HG03520 (cell line): ENCODE data around the gene GON4L.
"Not testable (repeated sequence)": the region's sequence is repeated elsewhere in the genome, so short reads cannot be mapped to it uniquely, and the experiment has no call there.

Source experiments
- ATAC-seq: cut with Tn5 transposase; IDR thresholded peaks from one replicate; pipeline ENCODE4 v1.9.1; 2021; ENCODE audit warnings: mild to moderate bottlenecking, moderate library complexity; ENCODE audit not compliant: unreplicated experiment

GON4L gene, protein sequence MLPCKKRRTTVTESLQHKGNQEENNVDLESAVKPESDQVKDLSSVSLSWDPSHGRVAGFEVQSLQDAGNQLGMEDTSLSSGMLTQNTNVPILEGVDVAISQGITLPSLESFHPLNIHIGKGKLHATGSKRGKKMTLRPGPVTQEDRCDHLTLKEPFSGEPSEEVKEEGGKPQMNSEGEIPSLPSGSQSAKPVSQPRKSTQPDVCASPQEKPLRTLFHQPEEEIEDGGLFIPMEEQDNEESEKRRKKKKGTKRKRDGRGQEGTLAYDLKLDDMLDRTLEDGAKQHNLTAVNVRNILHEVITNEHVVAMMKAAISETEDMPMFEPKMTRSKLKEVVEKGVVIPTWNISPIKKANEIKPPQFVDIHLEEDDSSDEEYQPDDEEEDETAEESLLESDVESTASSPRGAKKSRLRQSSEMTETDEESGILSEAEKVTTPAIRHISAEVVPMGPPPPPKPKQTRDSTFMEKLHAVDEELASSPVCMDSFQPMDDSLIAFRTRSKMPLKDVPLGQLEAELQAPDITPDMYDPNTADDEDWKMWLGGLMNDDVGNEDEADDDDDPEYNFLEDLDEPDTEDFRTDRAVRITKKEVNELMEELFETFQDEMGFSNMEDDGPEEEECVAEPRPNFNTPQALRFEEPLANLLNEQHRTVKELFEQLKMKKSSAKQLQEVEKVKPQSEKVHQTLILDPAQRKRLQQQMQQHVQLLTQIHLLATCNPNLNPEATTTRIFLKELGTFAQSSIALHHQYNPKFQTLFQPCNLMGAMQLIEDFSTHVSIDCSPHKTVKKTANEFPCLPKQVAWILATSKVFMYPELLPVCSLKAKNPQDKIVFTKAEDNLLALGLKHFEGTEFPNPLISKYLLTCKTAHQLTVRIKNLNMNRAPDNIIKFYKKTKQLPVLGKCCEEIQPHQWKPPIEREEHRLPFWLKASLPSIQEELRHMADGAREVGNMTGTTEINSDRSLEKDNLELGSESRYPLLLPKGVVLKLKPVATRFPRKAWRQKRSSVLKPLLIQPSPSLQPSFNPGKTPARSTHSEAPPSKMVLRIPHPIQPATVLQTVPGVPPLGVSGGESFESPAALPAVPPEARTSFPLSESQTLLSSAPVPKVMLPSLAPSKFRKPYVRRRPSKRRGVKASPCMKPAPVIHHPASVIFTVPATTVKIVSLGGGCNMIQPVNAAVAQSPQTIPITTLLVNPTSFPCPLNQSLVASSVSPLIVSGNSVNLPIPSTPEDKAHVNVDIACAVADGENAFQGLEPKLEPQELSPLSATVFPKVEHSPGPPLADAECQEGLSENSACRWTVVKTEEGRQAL (N-terminal part only)

DNA sequence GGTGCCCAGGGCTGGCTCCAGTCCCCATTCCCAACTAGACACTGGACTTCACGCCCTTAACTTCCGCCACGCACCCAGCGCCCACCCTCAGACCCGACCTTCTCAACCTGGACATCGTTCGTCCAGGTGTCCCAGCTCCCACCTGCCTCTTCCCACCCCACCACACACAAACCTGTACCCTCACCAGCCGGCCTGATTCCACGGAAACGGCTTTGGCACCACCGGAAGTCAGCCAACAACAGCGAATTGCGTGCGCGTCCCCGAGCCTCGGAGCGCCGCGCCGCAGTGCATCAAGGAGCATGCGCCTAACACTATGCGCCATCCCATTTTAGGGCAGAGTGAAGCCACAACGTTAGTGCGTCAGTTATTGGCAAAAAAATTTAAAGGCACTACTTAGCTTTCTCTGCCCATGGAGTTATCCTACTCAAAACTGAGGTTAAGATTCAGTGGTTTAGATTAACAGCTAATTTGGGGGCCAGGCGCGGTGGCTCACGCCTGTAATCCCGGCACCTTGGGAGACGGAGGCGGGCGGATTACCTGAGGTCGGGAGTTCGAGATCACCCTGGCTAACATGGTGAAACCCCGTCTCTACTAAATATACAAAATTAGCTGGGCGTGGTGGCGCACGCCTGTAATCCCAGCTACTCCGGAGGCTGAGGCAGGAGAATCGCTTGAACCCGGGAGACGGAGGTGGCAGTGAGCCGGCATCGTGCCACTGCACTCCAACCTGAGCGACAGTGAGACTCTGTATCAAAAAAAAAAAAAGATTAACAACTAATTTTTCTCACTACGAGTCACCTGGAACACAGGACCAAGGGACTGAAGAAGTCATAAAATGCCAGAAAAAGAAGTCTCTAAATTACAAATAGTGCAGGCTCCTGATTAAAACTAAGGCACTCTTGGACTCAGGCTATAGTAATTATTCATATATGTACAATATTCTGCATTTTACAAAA lies at the start of gene GON4L:
Gene GON4L, minus strand, starts transcription at position 240 of the 956 bp plus-strand sequence. CDS start 3,434 bp downstream, outside the sequence.
- ATAC-seq, result peak; percentile 38

DNA sequence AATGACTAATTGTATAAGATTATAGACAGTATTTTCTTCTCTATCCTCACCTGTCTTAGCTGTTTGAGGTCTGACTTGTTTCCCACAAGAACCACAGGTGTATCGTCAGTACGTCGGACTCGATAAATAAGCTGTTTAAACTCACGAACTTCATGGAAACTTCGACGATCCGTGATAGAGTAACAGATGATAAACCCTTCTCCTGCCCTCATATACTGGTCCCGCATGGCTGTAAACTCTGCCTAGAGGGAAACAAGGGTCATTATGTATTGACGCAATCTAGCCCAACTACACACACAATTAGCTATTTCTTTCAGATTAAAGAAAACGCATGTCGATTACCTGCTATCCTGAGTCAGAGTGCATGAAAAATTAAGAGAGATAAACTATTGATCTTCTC lies 47.2 kb upstream of the GON4L start:
- no peak for ATAC-seq

DNA sequence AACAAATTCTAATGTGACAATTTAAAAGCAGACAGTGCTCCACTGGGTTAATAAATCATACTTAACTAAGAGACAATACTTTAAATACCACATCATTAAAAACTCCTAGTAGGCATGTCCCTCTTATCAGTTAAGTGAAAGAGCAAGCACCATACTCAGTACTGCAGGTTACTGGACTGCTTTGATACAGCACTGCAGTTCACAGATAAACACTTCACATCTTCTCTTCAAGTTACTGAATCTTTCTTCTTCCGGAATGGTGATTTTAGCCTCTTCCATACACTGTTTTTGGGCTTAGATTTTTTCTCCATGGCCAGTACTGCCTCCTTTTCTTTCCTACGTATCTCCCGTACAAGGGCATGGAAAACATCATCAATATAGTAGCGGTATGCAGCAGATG lies 43.1 kb upstream of the GON4L start:
- no peak for ATAC-seq

DNA sequence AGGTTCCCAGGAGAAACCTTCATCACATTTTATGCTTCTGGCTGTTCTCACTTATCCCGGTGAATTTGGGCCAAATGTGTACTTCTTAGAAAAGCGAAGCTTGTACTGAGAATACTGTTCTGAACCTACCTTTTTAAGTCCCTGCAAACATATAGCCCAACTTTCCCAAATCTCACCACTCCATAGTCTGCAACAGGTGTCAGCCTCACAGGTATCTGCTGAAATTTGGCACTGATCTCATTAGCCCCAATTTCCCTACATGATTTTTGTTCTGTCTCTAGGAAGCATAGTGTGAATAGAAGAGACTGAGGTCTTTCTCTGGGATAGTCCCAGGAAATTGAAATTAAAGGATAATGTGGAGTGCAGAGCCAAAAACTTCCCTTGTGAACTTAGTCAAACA lies 42.7 kb upstream of the GON4L start:
- no peak for ATAC-seq

DNA sequence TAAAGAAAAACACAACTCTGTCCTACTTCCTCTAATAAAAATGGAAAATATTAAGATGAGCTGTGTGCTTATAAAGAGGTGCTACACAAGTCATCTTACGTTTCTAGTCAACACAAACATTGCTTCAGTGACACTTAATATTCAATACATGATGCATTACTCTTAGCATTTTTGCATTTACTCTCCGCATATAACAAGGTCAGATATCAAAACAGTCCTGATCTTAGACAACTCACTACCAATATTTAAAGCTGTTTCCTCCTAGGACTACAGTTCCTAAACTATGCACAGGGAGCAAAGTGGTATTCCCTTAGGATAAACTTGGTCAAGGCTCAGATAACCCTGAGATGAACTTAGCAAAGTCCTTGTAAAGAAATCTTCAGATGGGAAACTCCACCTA lies 41.9 kb upstream of the GON4L start:
- no peak for ATAC-seq

DNA sequence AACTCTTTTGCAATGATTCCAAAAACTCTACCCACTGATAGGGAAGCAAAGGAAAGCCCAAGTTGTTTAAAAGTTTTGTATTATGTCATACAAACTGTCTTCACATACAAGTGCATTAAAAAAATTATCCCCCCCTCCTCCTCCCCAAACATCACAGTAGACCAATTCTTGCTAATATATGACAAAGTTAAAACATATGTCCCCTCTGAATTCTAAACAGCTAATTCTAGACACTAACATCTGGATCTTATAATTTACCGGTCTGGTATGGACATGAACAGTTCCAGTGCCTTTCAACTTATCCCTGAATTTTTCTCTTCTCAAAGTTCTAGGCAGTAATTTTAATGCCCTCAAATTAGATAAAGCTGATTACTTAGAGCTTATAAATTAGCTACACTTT lies 40.7 kb upstream of the GON4L start:
- ATAC-seq, result no peak

DNA sequence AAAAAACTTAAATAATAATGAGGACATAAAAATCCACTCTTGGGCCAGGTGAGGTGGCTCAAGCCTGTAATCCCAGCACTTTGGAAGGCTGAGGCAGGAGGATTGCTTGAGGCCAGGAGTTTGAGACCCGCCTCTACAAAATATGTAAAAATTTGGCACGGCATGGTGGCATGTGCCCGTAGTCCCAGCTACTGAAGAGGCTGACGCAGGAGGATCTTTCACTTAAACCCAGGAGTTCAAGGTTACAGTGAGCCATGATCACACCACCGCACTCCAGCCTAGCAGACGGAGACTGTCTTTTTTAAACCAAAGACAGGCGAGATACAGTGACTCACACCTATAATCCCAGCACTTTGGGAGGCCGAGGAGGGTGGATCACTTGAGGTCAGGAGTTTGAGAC lies 39.5 kb upstream of the GON4L start:
- not testable (repeated sequence) for ATAC-seq

DNA sequence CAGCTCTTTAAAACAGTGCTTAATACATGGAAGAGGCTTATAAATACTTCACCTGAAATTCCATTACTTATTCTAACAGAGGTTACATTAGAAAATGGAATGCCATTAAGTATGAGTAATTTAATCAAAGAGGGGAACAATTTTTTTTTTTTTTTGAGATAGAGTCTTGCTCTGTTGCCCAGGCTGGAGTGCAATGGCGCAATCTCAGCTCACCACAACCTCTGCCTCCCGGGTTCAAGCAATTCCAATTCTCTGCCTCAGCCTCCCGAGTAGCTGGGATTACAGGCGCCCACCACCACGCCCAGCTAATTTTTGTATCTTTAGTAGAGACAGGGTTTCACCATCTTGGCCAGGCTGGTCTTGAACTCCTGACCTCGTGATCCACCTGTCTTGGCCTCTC lies 38.6 kb upstream of the GON4L start:
- ATAC-seq, result not testable (repeated sequence)

DNA sequence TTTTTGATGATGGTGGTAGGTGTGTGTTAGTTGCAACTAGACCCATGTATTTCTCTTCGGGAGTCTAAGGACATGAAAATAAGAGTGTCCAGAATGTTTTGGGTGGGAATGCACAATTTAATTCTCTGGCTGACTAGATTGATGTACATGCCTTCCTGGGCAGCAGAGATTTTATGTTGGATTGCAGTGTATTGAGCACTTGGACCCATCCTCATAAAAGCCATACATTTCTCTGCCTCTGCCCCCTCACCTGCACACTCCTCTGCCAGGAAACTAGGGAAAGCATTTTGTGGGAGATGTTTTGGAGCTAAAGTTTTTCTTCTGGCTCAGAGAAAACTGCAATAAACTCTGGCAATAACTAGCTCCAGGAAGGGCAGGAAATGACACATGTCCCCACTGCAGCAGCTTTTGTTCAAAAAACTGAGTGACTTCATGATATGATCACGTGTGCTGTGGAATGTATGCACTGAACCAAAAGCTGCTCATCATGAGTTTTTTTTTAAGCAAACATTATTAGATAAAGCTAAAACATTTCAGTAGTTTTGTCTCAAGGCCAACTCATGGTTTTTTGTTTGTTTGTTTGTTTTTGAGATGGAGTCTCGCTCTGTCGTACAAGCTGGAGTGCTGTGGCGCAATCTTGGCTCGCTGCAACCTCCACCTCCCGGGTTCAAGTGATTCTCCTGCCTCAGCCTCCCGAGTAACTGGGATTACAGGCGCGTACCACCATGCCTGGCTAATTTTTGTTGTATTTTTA lies 36.6 kb upstream of the GON4L start:
- ATAC-seq, result no peak

DNA sequence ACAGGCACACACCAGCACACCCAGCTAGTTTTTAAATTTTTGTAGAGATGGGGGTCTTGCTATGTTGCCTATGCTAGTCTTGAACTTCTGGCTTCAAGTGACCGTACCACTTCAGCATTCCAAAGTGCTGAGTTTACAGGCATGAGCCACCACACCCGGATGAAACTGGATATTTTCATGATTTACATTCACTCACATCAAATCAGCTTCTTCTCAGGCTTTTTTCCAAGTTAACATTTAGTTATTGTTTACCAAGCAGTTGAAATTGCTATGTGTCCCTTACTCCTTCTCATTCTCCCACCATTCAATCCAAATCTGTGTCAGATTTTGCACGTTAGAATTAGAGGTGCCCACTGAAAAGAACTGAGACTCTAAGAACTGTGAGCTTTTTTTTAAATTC lies 35.8 kb upstream of the GON4L start:
- ATAC-seq, result no peak

DNA sequence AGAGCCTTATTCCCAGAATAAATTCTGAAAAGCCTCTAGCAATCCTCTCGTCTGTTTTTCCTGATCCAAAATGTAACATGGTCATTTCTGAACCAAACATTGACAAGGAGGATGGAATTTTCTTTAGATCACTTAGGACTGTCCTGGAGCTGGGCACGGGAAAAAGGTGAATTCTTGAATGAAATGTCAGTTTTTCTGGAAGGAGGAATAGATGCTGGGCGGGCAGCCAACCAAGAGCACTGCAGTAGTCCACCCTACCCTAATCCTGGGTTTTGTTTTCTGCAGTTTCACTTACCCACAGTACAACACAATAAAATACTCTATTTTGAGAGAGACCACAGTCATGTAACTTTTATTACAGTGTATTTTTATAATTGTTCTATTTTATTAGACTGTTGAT lies 33.2 kb upstream of the GON4L start:
- no peak for ATAC-seq

DNA sequence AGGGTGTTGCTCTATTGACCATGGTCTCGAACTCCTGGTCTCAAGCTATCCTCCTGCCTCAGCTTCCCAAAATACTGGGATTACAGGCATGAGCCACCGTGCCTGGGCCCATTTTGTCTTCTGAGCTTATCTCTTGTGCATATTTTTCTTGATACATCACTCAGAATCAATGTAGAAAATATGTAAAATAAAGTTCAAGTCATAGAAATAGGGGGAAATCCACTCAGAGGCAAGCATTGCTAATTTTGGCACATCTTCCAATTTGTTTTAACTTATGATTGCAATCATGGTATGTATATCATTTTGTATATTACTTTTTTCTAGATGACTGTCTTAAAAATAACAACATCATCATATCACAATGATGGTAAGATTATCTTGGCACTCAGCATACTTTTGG lies 32.6 kb upstream of the GON4L start:
- ATAC-seq, result no peak

DNA sequence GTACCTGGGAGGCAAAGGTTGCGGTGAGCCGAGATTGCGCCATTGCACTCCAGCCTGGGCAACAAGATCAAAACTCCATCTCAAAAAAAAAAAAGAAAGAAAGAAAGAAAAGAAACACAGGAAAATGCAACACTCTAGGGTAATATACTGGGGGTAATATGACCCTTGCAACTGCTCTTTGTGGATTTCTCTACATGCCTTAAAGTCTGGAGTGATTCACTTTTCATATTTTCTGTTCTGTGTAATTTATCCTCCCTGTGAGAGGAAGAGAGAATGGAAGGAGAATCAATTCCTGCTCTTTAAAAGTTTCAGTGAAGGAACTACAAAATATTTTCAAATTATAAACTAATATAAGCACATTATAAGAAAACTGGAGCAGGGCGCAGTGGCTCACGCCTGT lies 31.5 kb upstream of the GON4L start:
- no peak for ATAC-seq

DNA sequence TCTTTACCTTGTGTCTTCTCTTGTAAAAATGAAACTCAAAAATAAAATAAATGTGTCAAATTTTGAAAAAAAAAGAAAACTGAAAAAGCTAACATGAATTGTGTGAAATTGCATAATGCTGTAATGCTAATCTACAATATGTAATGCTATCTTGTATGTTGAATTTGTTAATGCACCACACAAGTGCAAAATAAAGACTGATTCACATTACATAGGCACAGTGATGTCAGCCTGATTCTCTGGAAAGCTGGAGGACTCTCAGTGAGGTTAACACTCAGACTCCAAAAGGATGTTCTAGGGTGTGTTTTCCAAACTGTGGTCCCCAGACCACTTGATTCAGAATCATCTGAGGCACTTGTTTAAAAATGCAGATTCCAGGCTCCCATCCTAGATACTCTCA lies 28.0 kb upstream of the GON4L start:
- no peak for ATAC-seq

DNA sequence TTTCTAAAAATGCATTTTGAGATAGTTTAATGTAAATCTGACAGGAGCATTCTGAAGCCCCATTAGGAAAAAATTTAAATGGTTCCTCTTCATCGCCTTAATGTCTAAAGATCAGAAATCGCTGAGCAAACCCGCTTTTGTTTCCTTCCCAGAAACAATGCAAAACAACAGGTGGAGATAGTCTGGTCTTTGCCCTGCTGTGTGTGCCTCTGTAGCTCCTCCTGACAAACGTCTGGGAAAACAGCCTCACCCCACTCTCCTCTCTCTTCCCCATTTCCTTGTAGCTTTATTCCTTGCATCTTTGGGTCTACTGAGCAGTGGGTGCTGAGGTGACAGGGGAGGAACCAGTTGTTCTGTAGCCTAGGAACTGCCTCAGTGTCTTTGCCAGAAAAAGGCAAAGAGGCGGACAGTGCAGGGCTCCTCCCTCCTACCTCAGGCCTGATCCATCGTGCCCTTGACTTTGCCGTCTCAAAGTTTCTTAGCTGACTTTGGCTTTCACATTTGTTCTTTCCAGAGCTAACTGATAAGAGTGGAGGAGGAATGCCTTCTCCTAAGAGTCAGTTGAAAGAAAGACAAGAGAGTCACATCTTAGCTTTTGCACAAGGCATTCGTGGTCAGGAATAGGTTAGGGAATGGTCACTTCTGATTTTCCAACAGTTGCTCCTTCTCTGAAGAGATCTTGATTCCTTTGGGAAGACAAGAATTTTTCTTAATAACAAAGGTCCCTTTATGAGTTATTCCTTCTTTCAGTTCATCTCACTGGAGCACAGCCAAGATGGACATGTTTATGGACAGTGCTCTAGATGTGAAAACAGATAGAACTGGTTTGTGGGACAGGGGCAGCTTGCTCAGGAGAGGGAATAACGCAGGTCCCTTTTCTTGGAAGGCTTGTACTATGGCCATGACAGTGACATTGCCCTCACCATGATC lies 27.3 kb upstream of the GON4L start:
- ATAC-seq, result no peak

DNA sequence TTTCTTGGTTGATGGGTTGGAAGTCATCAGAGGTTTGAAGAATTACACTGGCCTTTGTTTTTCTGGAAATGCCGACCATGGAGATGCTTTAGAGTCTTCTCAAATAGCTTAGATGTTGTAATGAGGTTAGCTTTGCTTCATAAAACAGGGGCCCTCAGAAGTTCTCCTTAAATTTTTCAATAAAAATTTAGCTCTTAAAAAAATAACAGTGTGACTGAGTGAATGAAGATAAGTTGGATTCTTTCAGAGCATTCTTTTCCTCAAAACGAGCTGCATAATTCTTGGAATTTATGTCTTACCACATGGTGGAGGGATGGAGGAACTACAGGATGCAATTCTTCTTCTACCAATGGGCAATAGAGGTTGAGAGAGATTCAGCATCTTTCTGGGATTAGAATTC lies 25.8 kb upstream of the GON4L start:
- ATAC-seq, result no peak

DNA sequence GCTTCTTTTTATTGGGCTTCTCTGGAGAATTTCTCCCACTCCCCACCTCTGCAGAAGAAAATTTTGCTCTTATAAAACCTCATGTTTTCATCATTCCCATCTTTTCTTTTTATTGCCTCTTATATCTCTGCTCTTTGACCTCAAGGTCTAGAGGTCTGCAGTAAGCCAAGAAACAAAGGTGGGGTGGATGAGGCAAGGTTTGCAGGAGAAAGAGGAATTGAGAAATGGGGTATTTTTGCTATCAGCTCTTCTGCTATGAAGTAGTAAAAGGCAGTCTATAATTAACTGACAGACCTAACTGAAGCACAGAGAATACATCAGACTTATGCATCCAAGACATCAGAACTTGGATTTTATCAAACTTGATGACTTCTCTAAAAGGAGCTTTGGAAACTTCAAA lies 25.2 kb upstream of the GON4L start:
- no peak for ATAC-seq

DNA sequence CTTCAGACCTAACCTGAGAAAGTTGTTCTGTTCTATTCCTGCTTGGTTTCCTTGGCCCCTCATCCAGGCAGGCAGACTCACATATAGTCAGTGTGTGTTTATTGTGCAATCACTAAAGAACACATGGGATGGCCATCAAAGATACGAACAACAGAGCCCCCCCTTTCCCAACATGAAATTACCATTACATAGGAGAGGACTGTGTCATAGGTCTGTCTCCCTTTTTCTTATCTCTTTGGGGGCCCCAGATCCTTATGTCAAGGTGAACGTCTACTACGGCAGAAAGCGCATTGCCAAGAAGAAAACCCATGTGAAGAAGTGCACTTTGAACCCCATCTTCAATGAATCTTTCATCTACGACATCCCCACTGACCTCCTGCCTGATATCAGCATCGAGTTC lies 23.9 kb upstream of the GON4L start:
- no peak for ATAC-seq
